GM04504 (cell line): ENCODE results near the gene ATP13A4.
"Not testable (repeated sequence)": the region's sequence is repeated elsewhere in the genome, so short reads cannot be mapped to it uniquely, and the experiment has no call there.

Source experiments
- DNase-seq: peaks from one replicate; pipeline ENCODE4 v3.0.0-alpha.2; 2012; ENCODE audit warnings: low read depth

ATP13A4 gene

DNA sequence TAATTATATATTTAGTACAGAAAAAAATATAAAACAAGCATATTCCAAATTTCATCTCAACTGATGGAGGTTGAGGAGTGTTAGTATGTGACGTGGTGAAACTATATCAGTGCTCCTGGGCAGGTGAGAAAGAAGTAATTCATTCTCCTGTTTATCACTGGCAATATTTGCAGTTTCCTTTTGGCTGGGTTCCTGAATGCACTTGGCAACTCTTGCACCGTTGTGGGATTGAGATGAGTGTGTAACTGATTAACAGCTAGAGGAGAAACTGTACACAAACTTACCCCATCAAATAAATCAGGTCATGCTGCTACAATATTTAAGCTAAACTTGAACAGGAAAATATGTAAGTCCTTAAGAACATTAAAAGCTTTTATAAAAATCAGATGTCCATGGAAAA is 2.1 kb upstream of the ATP13A4 start:
- no peak for DNase-seq

DNA sequence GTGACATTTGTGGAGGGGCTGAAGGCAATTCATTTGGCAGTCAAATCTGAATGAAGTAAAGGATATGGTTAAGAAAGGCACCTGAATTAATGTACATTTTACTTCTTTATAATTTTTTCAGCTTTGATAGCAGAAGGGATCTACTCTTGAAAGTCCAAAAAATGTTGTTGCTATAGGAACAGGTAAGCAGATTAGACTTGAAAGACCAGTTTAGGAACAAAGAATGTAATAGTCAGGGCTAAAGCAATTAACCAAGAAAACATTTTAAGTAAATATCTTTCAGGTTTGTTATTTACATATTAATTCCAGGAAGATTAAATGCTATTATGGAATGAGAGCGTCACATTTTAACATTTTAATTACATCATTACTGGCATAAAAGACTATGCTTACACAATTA is 1.1 kb downstream of the ATP13A4 start:
- no peak for DNase-seq

DNA sequence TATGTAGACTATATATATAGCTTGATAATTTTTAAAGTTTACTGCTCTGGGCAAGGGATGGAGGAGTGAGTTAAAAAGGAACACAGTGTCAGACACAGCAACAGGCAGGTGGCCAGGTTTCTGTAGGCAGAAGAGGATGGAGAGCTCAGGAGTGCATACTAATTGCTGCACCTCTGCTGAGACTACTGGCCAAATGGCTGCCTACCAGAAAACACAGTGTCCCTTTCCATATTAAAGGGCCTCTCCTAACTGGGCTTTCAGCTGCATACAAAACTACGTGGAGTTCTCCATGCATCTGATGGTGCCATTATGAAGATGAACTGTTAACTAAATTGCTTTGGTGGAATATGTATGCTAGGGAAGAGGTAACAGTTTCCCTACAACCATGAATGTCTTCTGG is 1.8 kb downstream of the ATP13A4 start:
- DNase-seq = no peak

DNA sequence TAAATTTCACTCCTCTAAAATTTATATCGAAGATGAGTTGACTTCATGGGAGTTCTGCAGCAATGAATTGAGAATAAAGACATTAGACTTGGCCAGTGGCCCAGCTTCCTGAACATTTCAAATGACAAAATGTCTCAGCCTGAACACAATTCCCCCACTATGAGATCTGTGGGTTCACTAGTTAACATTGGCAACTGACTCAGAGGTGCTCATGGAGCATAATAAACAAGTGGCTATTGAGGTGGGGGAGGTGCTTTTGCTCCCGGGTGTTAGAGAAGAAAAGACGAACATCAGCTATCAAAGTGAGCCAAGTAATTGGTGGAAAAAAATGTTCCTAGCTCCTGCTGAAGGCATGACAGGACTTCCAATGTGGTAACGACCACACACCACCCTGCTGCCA is 6.3 kb downstream of the ATP13A4 start:
- no peak for DNase-seq

DNA sequence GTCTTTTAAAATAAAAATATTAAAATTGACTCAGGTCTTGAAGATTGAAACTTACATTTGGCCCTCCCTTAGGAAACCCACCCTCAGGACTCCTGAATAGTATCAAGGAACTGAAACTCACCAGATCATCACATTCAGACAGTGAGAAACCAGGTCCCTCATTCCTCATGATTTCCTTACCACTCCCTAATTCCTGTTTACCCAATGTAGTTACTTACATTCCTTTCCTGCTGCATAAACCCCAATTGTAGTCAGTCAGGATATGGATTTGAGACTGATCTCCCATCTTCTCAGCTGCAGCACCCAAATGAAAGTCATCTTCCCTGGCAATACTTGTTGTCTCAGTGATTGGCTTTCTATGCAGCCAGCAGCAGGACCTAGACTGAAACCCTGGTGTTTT is 8.6 kb downstream of the ATP13A4 start:
- no peak for DNase-seq

DNA sequence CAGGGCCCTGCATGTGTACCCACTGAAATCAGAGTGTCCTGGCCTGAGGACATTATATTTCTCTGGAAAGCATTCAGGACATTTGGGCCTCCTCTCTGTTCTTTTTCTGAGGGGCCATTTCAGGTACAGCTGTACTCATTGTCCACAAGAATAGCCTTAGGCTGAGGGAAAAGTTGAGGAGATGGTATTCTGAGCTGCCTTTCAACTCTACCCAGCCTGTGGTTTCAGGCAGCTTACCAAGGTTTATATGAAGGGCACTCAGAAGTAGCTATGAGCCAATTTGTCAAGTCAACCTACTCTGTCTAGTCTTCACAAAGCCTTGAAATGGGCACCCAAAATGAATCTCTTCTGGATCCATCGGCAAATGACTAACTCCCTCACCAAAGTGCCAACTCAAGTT is 9.4 kb downstream of the ATP13A4 start:
- no peak for DNase-seq

DNA sequence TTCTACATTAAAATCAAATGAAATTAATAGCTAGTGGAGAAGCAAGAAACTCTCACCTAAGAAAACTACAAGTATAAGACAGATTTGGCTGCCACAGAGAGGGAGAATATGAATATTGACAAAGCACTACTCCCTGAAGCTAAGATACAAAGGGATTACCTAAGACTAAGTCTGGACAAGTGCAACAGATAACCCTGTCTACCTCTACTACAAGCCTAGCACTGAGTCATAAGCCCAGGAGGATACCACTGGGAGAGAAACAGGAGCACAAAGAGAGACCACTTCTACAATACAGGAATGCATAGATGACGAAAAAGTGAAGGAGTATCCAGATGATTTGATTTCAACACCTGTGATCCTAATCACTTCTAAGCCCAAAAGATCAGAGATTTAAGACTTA is 10.4 kb downstream of the ATP13A4 start:
- DNase-seq = no peak

DNA sequence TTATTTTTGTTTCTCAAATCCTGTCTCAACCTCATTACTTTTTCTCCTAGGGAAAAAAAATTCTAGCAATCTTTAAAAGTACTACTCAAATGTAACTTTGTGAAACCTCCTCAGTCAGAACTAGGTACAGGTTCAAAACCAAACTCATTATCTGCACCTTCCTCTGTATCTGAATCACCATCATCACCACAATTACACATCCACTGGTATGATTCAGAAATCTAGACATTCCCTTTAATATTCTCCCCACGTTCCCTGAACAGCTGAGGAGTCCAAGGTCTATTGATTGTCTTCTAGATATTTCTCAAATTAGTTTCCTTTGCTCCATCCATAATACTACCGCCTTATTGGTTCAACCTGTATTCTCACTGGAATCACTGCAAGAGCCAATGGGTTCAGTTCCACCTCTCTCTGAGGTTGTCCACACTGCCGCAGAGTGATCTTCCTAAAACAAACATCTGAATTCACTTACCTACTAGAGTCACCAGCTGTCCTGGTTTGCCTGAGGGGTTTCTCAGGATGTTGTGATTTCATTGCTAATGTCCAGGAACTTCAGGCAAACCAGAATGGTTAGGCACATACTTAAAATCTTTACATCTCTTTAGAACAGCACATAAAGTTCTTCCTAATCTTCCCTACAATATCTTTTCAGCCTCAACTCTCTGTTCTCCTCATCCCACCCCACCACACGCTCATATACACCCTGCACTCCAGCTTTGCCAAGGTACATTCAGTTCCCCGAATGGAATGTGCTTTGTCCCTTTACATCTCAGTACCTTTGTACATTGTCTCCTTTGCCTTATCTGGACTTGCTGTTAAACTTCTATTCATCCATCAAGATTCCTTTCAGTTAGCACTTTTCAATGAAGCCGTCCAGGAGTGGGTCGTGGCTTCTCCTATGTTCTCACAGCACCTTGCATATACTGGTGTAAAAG is 24.2 kb downstream of the ATP13A4 start:
- DNase-seq = no peak

DNA sequence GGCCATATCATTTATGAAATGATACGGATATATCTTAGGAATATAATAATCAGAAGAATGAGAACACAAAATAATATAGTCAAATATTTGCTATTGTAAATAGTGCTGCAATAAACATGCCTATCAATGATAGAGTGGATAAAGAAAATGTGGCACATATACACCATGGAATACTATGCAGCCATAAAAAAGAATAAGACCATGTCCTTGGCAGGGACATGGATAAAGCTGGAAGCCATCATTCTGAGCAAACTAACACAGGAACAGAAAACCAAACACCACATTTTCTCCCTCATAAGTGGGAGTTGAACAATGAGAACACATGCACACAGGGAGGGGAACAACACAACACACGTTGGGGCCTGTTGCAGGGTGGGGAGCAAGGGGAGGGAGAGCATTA is 28.6 kb downstream of the ATP13A4 start:
- DNase-seq = not testable (repeated sequence)

DNA sequence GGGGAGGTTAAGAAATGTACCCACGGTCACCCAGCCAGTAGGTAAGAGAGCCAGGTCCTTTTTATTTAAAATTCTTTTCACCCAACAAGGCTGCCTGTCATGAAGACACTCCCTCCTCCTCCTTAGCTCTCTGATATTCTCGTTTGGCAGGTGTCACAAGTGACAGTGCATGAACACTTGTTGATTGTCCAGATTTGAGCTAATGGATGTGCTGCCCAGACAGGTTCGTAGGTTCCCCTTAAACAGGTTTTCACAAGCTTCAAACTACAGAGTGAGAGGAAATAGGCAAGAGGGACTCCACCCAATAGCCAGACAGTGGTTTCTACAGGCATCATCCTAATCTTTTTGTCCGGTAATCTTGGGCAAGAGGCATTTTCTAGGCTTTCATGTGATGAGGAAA is 32.2 kb downstream of the ATP13A4 start:
- DNase-seq = no peak

DNA sequence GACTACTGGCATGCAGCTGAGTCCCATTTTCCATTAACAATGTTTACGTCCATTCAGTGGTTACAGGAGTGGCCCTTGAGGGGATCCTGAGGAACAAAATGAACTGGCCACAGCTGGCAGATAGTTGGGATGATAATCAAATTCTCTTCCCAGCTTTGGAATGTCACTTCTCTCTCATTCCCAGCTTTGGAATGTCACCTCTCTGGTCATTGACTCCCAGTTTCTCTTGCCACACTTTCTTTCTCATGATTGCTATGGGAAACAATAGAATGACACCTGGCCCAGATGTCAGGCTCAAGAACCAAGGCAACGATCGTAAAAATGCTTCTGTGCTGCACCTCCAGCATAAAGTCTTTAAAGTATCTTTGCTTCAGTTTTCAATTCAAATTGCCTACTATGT is 34.0 kb downstream of the ATP13A4 start:
- DNase-seq = no peak

DNA sequence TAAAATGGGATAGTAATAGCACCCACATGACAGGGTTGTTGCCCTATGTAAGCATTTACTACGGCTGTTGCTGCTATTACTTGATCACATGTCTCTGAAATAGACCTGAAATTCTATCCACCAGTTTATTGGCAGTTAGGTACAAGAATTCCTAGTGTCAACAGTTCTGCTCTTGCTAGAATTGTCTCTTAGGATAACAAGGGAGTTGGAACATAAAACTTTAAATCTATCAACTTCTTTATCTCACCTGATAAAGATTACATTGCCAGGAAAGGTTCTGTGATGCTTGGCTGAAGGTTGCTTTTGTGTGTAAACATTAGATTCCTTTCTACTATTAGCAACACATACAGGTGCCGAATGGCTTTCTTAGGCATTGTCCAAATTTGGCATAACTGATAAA is 38.7 kb downstream of the ATP13A4 start:
- no peak for DNase-seq

DNA sequence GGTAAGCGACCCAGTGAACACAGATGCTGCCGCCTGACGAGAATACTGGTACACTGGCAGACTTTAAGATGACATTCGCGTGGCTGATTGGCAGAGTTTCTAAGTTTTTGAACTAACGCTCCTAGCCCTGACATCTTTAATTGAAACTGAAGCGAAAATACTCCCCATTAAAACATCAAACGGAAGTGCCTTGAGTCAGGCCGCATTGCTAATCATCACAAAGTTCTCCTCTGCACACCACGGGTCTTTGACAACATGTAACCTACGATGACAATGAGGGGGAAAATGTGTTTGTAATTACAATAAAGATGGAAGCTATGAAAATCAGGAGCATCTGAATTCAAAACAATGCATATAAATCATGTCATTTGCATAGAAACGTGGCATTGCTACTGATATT is 44.5 kb downstream of the ATP13A4 start:
- no peak for DNase-seq

DNA sequence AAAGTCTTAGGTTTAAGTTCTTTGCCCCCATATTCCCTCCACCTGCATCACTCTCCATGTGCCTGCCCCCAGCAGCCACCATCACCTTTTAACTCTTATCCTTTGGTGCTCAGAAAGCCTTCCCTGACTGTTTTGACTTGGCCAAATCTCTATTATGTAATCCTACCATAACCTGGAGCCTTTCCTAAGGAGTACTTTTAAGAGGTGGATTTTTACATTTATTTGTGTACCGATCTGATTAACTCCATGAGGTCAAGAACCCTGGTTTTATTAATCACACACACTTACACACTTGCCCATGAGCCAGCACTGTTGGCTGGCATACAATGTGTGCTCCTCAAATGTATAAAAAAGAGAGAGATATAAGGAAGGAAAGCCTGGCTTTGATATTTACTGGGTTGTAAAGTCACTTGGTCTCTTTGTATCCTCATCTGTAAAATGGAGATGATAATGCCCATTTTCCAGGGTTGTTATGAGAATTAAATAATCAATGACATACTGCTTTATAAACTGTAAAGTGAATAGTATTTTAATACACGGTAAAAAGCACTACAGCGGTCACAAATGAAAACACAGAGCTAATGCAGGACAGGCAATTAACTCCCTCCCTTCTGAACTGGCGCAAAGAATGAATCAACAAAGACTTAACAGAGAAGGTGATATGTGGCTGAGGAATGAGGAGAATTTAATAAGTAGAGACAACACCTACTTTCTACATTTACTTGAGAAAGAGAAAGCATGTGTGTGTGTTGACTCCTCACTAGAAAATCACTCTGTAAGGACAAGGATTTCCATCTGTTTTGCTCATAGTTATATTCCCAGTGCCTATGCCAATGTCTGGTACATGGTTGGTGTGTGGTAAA is 45.4 kb downstream of the ATP13A4 start:
- no peak for DNase-seq

DNA sequence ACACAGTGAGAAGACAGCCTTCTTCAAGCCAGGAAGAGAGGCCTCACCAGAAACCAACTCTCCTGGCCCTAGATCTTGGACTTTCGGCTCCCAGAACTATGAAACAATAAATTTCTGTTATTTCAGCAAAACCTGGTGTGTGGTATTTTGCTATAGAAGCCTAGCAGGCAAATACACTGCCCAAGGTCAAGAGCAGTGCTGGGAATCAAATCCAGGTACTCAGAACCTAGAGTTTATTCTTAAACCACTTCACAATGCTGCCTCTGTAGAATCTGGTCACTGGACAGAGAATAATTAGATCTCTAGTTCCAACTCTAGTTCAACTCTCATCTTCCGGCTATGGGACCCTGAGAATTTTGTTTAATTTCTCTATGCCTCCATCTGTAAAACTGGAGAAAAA is 46.6 kb downstream of the ATP13A4 start:
- no peak for DNase-seq

DNA sequence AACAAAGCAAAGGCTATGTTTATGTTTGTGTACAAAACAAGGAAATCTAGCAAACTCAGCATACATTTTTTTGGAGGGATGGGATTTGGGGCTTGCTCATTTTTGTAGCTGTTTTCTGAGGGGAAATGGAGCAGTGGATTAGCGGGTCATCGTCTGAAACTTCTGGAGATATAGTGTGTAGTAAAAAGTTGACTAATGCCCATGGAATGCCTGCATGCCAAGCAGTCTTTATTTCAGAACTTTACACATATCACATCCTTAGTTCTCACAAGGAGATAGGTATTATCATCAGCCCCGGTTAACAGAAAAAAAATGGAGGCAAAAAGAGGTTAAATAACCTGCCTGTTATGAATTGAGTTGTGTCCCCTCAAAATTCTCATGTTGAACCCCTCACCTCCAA is 47.1 kb downstream of the ATP13A4 start:
- DNase-seq = no peak

DNA sequence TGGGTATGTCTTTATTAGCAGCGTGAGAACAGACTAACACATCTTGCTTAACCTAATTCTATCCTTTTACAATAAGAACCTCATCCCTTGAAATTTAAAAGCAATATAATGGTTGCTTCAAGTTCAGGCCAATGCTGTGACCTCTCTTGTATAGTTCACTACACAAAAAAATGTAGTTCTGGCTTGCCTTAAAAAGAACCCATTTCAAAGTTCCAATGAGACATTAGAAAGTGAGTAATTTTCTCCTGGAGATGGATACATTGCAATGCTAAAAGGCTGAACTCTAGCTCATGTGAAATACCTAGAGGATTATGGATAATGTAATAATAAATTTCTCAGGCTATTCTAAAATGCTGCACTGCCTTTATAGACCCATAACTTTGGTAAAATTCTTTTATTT is 47.8 kb downstream of the ATP13A4 start:
- DNase-seq = no peak

DNA sequence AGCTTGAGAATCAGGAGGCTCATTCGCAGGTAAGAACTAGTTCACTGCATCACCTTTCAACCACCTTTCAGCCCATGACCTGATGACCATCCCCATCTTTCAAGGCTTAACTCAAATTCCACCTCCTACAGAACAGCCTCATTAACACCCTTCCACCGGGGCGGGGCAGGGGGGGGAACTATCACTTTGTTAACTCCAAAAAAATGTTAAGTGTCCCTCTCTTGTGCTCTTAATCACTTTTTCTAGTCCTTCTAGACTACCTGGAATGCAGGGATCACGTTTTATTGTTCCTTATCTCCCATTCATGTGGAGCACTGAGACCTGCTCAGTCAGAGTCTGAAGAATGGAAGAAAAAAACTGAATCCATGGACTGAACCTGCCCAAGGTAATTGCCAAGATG is 51.8 kb downstream of the ATP13A4 start:
- DNase-seq = no peak

DNA sequence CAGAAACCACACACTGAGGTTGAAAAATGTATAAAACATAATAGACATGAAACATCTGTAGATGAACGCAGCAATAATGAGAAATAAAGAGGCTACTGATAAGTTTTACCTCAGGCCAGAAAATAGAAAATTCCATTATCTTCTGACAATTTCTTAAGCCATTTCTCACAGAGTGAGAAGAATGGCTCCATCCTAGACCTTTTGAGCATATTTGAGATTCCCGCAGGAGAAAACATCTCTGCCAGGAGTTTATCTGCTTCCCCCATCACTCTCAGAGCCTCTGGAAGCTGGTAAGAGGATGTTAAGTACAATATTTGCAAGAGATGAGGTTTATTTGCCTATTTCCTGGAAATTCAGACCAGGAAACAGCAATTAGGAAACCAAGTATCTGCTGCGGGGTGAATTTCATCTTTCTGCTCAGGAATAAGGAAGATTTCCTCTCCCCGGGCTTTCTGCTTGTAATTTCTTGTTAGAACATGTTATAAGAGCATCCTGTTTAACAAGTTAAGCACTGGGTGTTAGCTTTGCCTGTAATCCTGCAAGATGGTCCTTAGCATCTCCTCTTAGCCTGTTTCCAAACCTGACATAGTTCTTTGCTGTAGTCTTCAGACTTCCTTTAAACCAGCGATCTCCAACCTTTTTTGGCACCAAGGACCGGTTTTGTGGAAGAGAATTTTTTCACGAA is 54.8 kb downstream of the ATP13A4 start:
- no peak for DNase-seq

DNA sequence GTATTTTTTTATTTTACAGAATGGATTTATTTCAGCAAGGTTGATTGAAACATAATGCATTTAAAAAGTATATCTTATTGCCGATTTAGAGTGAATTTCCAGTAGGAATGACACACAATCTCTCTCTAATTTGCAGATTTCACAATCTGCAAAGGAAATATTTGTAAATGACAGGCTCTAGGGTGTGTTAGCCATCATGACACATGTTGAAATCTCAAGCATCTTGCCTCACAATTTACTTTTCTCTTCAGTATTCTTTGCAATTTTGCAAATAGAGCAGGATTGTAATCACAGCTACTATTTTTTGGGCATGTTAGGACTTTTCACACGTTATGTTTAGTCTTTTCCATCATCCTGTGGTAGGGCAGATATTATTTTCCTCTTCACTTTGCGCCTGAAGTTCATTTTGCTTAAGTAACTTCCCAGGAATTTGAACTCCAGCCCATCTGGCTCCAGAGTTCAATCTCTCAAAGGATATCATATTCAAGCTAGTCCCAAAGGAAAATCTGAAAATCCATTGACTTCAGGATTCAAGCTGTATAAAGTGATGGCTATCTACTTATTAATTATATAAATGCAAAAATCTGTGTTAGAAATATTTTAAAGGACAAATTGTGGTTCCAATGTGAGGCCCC is 55.4 kb downstream of the ATP13A4 start:
- no peak for DNase-seq

DNA sequence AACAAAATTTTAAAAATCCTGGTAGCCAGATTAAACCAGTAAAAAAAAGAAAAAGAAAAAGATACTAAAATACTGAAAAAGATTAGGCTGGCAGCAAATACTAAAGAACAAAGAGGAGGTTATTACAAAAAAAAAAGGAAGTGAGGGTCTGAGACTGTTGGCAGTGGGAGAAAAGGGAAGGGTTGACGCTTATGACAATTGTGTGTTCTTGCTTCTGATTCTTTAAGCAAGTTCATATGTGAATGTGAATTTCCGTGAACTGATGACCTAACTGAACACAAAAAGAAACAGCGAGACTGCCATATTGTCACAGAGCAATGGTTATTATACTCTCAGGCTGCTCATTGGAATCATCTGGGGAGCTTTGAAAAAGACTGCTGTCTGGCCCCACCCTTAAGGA is 56.5 kb downstream of the ATP13A4 start:
- DNase-seq = no peak

DNA sequence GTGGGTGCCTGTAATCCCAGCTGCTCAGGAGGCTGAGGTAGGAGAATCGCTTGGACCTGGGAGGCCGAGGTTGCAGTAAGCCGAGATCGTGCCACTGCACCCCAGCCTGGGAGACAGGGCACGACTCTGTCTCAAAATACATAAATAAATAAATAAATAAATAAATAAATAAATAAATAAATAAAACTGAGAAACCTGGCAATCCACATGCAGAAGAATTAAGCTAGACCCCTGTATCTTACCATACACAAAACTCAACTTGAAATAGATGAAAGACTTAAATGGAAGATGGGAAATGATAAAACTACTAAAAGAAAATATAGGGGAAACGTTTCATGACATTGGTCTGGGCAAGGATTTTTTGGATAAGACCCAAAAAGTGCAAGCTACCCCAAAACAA is 58.0 kb downstream of the ATP13A4 start:
- DNase-seq = no peak
